ENCODE data around the gene TMEM82. TPM values are rescaled to one million over a fixed set of nuclear protein-coding genes. Genes with fewer than 3 reads are reported as not detected.

Gene TMEM82
- total and polyA plus RNA-seq, 2 donors from 2014 or later = 2.0 to 25.4 TPM

DNA sequence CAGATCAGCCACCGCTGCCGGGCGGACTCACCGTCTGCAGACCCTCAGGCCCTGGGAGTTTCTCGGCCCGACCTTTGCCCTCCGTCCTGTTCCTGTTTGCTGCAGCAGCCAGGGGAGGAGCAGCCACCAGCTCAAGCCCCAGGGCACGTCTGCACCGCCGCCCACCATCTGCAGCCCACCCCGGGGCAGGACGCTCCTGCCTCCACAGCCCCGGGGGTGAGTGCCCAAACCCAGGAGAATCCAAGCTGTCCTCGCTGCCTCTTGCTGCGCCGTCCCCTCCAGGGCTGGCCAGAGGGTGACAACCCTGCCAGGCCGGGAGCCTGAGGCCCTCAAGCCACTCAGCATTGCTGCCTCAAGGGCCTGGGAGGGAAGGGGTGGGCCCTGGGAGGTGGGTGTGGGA is 7.4 kb upstream of the TMEM82 start:
- FAIRE-seq (no peak), DNase-seq (no peak)
- intact Hi-C loops (cut with DNase I) = no loop called here
- no peaks in the 10 kb centered on the region for H3K9me3 ChIP-seq (ENCODE audit: control insufficient read depth in 2 of 3, insufficient read depth in 1 of 3, low read length in 3 of 3)
- no peak overlapping the region for H3K9ac ChIP-seq (ENCODE audit: low read length in 3 of 3)
- no peak overlapping the region for H3K4me3 ChIP-seq (ENCODE audit: low read length in 3 of 3)
- TF ChIP-seq, protein P1, sequence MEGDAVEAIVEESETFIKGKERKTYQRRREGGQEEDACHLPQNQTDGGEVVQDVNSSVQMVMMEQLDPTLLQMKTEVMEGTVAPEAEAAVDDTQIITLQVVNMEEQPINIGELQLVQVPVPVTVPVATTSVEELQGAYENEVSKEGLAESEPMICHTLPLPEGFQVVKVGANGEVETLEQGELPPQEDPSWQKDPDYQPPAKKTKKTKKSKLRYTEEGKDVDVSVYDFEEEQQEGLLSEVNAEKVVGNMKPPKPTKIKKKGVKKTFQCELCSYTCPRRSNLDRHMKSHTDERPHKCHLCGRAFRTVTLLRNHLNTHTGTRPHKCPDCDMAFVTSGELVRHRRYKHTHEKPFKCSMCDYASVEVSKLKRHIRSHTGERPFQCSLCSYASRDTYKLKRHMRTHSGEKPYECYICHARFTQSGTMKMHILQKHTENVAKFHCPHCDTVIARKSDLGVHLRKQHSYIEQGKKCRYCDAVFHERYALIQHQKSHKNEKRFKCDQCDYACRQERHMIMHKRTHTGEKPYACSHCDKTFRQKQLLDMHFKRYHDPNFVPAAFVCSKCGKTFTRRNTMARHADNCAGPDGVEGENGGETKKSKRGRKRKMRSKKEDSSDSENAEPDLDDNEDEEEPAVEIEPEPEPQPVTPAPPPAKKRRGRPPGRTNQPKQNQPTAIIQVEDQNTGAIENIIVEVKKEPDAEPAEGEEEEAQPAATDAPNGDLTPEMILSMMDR (IDR thresholded peaks at IDR 0.05; ENCODE audit: borderline replicate concordance, extremely low read depth, insufficient read depth) = no peak
- no peaks in the 10 kb centered on the region for H3K27me3 ChIP-seq (ENCODE audit: control insufficient read depth, insufficient read depth, low read length)
- peaks cover 0 to 16% (median 8%) of the 10 kb centered on the region in 3 donors for H3K36me3 ChIP-seq (ENCODE audit: control insufficient read depth in 2 of 3, insufficient read depth in 3 of 3, low read length in 3 of 3)
- H3K27ac ChIP-seq (ENCODE audit: low read depth in 2 of 2, low read length in 2 of 2) = peak overlapping the region; percentile 85 to 92
- H3K4me1 ChIP-seq (ENCODE audit: control insufficient read depth in 2 of 3, insufficient read depth in 2 of 3, low read depth in 1 of 3, low read length in 3 of 3) = peaks cover 0 to 22% (median 14%) of the 10 kb centered on the region in 3 donors

DNA sequence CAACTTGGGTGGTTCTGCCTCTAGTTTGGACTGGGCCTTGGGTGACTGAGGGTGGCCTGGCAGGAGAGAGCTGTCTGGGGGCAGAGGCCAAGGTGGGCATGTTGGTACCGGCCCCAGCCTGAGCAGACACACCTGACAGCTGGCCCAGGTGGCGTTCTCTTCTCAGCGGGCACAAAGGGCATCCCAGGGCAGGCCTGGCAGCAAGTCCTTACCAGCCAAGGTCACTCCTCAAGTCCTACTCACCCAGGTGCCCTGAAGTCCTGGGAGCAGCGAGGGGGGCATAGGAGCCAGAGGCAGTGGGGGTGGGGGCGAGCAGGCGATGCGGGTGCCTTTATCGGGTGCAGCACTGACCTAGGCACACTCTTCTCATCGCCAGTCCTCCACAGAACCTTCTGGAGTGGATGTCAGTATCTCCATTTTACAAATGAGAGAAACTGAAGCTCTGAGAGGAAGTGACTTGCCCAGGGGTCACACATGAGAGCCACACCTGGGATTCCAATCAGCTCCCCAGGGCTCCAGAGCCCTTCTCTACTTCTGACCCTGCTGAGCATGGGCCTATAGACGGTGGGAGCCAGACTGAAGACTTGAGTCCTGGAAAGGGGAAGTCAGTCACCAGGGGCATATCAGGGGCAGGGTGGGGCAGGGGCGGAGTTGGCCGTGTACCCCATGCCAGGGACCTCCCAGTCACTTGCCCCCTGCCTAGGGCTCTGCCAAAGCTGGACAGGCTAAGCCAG is 6.8 kb upstream of the TMEM82 start:
- Histone ChIP-seq H3K9ac (ENCODE audit: low read length in 3 of 3) (peak overlapping the region in 1 of 3 donors; percentile 65), H3K9me3 (ENCODE audit: control insufficient read depth in 2 of 3, insufficient read depth in 1 of 3, low read length in 3 of 3) (no peaks in the 10 kb centered on the region), H3K36me3 (ENCODE audit: control insufficient read depth in 2 of 3, insufficient read depth in 3 of 3, low read length in 3 of 3) (peaks cover 0 to 16% (median 7%) of the 10 kb centered on the region in 3 donors), H3K27ac (ENCODE audit: low read depth in 2 of 2, low read length in 2 of 2) (peak overlapping the region; percentile 85 to 92), H3K4me3 (ENCODE audit: low read length in 3 of 3) (no peak overlapping the region), H3K27me3 (ENCODE audit: control insufficient read depth, insufficient read depth, low read length) (no peaks in the 10 kb centered on the region), H3K4me1 (ENCODE audit: control insufficient read depth in 2 of 3, insufficient read depth in 2 of 3, low read depth in 1 of 3, low read length in 3 of 3) (peaks cover 0 to 22% (median 14%) of the 10 kb centered on the region in 3 donors)
- no peak for FAIRE-seq
- TF ChIP-seq, protein P1 (IDR thresholded peaks at IDR 0.05; ENCODE audit: borderline replicate concordance, extremely low read depth, insufficient read depth) = no peak
- DNase-seq = no peak
- intact Hi-C loops (cut with DNase I) = no loop called here

DNA sequence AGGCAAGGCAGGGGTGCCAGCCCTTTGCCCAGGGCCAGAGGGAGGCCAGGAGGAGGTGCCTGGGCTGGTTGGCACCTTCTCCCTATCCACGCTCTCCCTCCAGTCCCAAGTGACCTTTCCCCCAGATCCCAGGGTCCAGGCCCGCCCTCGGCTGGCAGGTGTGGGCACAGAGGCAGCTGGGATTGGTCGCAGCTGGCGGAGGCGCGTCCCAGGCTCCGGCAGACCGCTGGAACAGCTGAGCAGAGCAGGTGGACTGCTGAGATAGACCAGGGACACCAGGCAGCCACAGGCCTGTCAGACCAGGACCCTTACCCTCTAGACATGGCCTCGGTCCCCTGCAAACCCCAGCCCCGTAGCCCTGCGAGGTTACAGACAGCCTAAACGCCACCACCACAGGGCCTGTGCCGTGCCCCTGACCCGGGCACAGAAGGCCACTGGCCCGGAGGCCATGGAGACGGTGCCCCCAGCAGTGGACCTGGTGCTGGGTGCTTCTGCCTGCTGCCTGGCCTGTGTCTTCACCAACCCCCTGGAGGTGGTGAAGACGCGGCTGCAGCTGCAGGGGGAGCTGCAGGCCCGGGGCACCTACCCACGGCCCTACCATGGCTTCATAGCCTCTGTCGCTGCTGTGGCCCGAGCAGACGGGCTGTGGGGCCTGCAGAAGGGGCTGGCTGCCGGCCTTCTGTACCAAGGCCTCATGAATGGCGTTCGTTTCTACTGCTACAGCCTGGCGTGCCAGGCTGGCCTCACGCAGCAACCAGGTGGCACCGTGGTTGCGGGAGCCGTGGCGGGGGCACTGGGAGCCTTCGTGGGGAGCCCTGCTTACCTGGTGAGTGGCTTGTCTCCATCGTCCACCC is 6.0 kb upstream of the TMEM82 start, which contains the start of gene SLC25A34:
Gene SLC25A34 (plus strand): TSS at position 221 of the 854 bp plus-strand sequence. CDS start 228 bp downstream, at position 449.
- H3K4me1 ChIP-seq (ENCODE audit: control insufficient read depth in 2 of 3, insufficient read depth in 2 of 3, low read depth in 1 of 3, low read length in 3 of 3) = peaks cover 0 to 22% (median 14%) of the 10 kb centered on the region in 3 donors
- H3K27me3 ChIP-seq (ENCODE audit: control insufficient read depth, insufficient read depth, low read length) = no peaks in the 10 kb centered on the region
- peak within 1 kb of the TSS; percentile 85 to 92 for H3K27ac ChIP-seq (ENCODE audit: low read depth in 2 of 2, low read length in 2 of 2)
- H3K9ac ChIP-seq (ENCODE audit: low read length in 3 of 3) = peak within 1 kb of the TSS in 1 of 3 donors; percentile 65
- TF ChIP-seq, protein P1 (IDR thresholded peaks at IDR 0.05; ENCODE audit: borderline replicate concordance, extremely low read depth, insufficient read depth) = no peak
- peaks cover 0 to 8% (median 0%) of the 10 kb centered on the region in 3 donors for H3K36me3 ChIP-seq (ENCODE audit: control insufficient read depth in 2 of 3, insufficient read depth in 3 of 3, low read length in 3 of 3)
- no peaks in the 10 kb centered on the region for H3K9me3 ChIP-seq (ENCODE audit: control insufficient read depth in 2 of 3, insufficient read depth in 1 of 3, low read length in 3 of 3)
- intact Hi-C loops (cut with DNase I) = no loop called here
- peak within 1 kb of the TSS in 1 of 3 donors; percentile 52 for H3K4me3 ChIP-seq (ENCODE audit: low read length in 3 of 3)
- FAIRE-seq (no peak), DNase-seq (peak; percentile 71 to 83 (median 76))
